Right cardiac atrium (tissue), 5 donors: ENCODE measurements around the gene SLFN12L. TPM values are rescaled to one million over a fixed set of nuclear protein-coding genes. Genes with fewer than 3 reads are reported as not detected.
"Not testable (repeated sequence)": the region's sequence is repeated elsewhere in the genome, so short reads cannot be mapped to it uniquely, and the experiment has no call there.

Experiments
- ATAC-seq, 2 donors: fragments of 200-7000 bp; cut with Tn5 transposase; one replicate each; pipeline versions ENCODE4 v1.8.0 to v1.9.1; 2020; ENCODE audit warnings: moderate library complexity in 2 of 2, mild to moderate bottlenecking in 1 of 2
- DNase-seq, 3 donors: peaks; one replicate each; pipeline ENCODE4 v3.0.0-alpha.2; 2020
- H3K27ac ChIP-seq: one replicate; pipeline ENCODE4 v1.5.1; 2013; ENCODE audit warnings: mild to moderate bottlenecking, low read length, control low read depth, moderate library complexity
- H3K27me3 ChIP-seq: one replicate; pipeline ENCODE4 v1.6.1; 2013; ENCODE audit not compliant: control insufficient read depth, insufficient read depth
- H3K4me1 ChIP-seq: one replicate; pipeline ENCODE4 v1.6.1; 2013; ENCODE audit warnings: low read length; ENCODE audit not compliant: control insufficient read depth, insufficient read depth
- H3K4me3 ChIP-seq: one replicate; pipeline ENCODE4 v1.5.1; 2013; ENCODE audit warnings: low read length, control low read depth
- H3K9me3 ChIP-seq: one replicate; pipeline ENCODE4 v1.6.1; 2013; ENCODE audit warnings: low read length; ENCODE audit not compliant: control insufficient read depth
- WGBS: extraction: QIAGEN DNeasy Blood & Tissue Kit; methylation state at CpG from one replicate; pipeline ENCODE4 v1.1.7; 2013; 5-methylcytosine and 5-hydroxymethylcytosine counted together
- intact Hi-C, 4 donors: fragments of 100-400 bp; cut with DNase I; formaldehyde crosslinking; loops; one replicate each; pipeline versions ENCODE4 v1.11.0 to v1.14.0; 2022 to 2023
- polyA plus RNA-seq: library from polyadenylated mRNA; stranded (reverse); fragments of 200-250 nt; gene quantifications from one replicate; pipeline ENCODE4 v1.2.3, GENCODE V29; 2013
- total RNA-seq, 4 donors: library from RNA; stranded (reverse); fragmentation: NEBNext Ultra II Directional; extraction: Animal tissue kit (Norgen Biotek cat#: 25700); gene quantifications; one replicate each; pipeline ENCODE4 v1.2.1, GENCODE V29; 2021
- donor health status: healthy with polysubstance abuse.
- donor health status: DM: no; HTN: yes; CAD: no.
- donor health status: DM: no; HTN: no; CAD: no.
- donor health status: DM: no; HTN: yes; CAD: no; lungs with severe emphysema.
- donor health status: DM: yes; HTN: yes; CAD: no.

Gene SLFN12L
- total and polyA plus RNA-seq, 5 donors: 0.23 to 1.0 (median 0.53) TPM

DNA sequence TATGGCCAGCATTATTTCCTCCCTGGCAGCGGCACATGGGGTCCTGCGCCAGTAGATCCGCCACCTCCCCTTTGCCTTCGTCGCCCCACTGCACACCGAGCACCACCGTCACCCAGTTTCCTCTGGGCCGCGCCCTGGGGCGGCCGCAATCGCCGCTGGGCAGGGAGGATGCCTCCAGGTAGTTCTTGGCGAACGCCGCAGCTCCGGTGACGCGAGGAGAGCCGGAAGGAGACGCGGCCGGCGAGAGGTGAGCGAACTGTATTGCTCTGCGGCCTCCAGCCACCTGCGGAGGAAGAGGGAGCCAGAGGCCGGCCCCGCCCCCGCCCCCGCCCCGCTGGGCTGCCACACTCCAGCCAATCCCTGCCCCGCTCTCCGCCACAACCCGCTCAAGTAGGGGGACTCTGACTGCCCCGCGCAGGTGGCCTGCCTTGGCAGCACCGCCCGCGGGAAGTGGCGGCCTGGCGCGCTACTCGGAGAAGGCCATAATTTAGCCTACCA, 77.1 kb downstream of the SLFN12L start:
- ATAC-seq (peak; percentile 68 to 73), DNase-seq (peak; percentile 22 to 66 (median 58))
- H3K27ac ChIP-seq: no peak overlapping the region
- H3K4me1 ChIP-seq: peaks cover 2% of the 10 kb centered on the region
- intact Hi-C loops: no loop called here
- H3K27me3 ChIP-seq: no peaks in the 10 kb centered on the region
- peak overlapping the region; percentile 34 for H3K4me3 ChIP-seq
- H3K9me3 ChIP-seq: no peaks in the 10 kb centered on the region
- 5% methylated on average over 44 of the region's 44 CpGs for WGBS

- H3K9me3 ChIP-seq, H3K4me1 ChIP-seq, H3K4me3 ChIP-seq, intact Hi-C loops, ATAC-seq, H3K27me3 ChIP-seq, DNase-seq, H3K27ac ChIP-seq: not testable (repeated sequence)
- WGBS: 73% methylated on average over 5 of the region's 5 CpGs
These were observed 83.4 kb downstream of the SLFN12L start for GRCh38 chr17:35454035-35454434.

- Histone ChIP-seq H3K4me1 (peaks cover 5% of the 10 kb centered on the region), H3K9me3 (no peaks in the 10 kb centered on the region), H3K27me3 (no peaks in the 10 kb centered on the region), H3K4me3 (no peak overlapping the region), H3K27ac (no peak overlapping the region)
- no peak for ATAC-seq
- intact Hi-C loops: no loop called here
- 51% methylated on average over 1 of the region's 1 CpG for WGBS
- no peak for DNase-seq
These were observed 84.3 kb downstream of the SLFN12L start for GRCh38 chr17:35453171-35453570.

- peaks cover 5% of the 10 kb centered on the region for H3K4me1 ChIP-seq
- peak in 1 of 2 donors; percentile 55 for ATAC-seq
- H3K27ac ChIP-seq: no peak overlapping the region
- H3K4me3 ChIP-seq: peak overlapping the region; percentile 13
- intact Hi-C loops: no loop called here
- DNase-seq: peak; percentile 29 to 65 (median 55)
- no peaks in the 10 kb centered on the region for H3K9me3 ChIP-seq
- no peaks in the 10 kb centered on the region for H3K27me3 ChIP-seq
- 20% methylated on average over 36 of the region's 36 CpGs for WGBS
These were observed 88.0 kb downstream of the SLFN12L start for GRCh38 chr17:35449371-35449931.

- Histone ChIP-seq H3K27ac (no peak overlapping the region), H3K27me3 (no peaks in the 10 kb centered on the region), H3K4me3 (peak overlapping the region; percentile 51), H3K9me3 (no peaks in the 10 kb centered on the region), H3K4me1 (peaks cover 5% of the 10 kb centered on the region)
- DNase-seq: no peak
- no peak for ATAC-seq
- 33% methylated on average over 16 of the region's 16 CpGs for WGBS
- intact Hi-C loops: no loop called here
These were observed 88.6 kb downstream of the SLFN12L start for GRCh38 chr17:35448899-35449227.

GRCh38 chr17:35448214-35448898, 89.1 kb downstream of the SLFN12L start, which contains the start of gene SLFN13:
SLFN13 (minus strand) TSS chr17:35448766; CDS start chr17:35445680, 3,086 bp downstream.
- DNase-seq (peak; percentile 86 to 93 (median 92)), ATAC-seq (peak; percentile 92 to 94)
- H3K4me3 ChIP-seq: peak within 1 kb of the TSS; percentile 51
- peak within 1 kb of the TSS; percentile 59 for H3K27ac ChIP-seq
- H3K9me3 ChIP-seq: no peaks in the 10 kb centered on the region
- peaks cover 5% of the 10 kb centered on the region for H3K4me1 ChIP-seq
- 3% methylated on average over 44 of the region's 44 CpGs for WGBS
- H3K27me3 ChIP-seq: no peaks in the 10 kb centered on the region
- intact Hi-C loops: no loop called here

- H3K9me3 ChIP-seq: no peaks in the 10 kb centered on the region
- no peak for ATAC-seq
- H3K27me3 ChIP-seq: no peaks in the 10 kb centered on the region
- intact Hi-C loops: no loop called here
- peak overlapping the region; percentile 51 for H3K4me3 ChIP-seq
- no peak for DNase-seq
- H3K27ac ChIP-seq: peak overlapping the region; percentile 59
- peaks cover 5% of the 10 kb centered on the region for H3K4me1 ChIP-seq
- 40% methylated on average over 3 of the region's 3 CpGs for WGBS
These were observed 90.0 kb downstream of the SLFN12L start for GRCh38 chr17:35447499-35447898.

DNA sequence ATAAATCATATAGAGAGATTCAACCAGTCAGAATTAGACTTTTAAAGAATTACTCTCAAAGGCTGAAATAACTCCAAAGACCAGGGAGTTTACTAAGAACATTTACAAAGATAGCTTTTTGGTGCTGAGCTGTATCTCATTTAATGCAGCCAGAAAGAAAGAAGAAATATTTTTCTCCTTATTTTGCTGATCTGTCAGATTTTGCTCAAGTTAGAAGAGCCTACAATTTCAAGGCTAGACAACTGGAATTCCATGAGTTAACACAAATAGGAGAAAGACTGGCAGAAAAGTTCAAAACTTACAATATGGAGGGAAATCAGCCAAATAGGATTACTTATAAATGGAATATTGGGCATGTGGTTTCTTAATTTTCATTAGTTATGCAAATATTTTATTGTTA, 99.0 kb downstream of the SLFN12L start:
- H3K27ac ChIP-seq: no peak overlapping the region
- no peak overlapping the region for H3K4me3 ChIP-seq
- no peak for DNase-seq
- intact Hi-C loops: loop anchor here in 1 of 4 donors (10.0 kb wide), 1 partner anchor 64 kb away; the partner anchor contains the start of gene SLFN11
- H3K4me1 ChIP-seq: no peaks in the 10 kb centered on the region
- no peak for ATAC-seq
- no peaks in the 10 kb centered on the region for H3K27me3 ChIP-seq
- no peaks in the 10 kb centered on the region for H3K9me3 ChIP-seq

- intact Hi-C loops: loop anchor here in 1 of 4 donors (10.0 kb wide), 1 partner anchor 58 kb away; the partner anchor contains the start of gene SLFN11
- no peaks in the 10 kb centered on the region for H3K9me3 ChIP-seq
- peaks cover 4% of the 10 kb centered on the region for H3K4me1 ChIP-seq
- H3K27me3 ChIP-seq: no peaks in the 10 kb centered on the region
- peak; percentile 94 for ATAC-seq
- H3K4me3 ChIP-seq: peak overlapping the region; percentile 86
- peak overlapping the region; percentile 97 for H3K27ac ChIP-seq
- DNase-seq: peak; percentile 79 to 85 (median 84)
- WGBS: 4% methylated on average over 19 of the region's 19 CpGs
These were observed 104.2 kb downstream of the SLFN12L start for GRCh38 chr17:35433075-35433894.

DNA sequence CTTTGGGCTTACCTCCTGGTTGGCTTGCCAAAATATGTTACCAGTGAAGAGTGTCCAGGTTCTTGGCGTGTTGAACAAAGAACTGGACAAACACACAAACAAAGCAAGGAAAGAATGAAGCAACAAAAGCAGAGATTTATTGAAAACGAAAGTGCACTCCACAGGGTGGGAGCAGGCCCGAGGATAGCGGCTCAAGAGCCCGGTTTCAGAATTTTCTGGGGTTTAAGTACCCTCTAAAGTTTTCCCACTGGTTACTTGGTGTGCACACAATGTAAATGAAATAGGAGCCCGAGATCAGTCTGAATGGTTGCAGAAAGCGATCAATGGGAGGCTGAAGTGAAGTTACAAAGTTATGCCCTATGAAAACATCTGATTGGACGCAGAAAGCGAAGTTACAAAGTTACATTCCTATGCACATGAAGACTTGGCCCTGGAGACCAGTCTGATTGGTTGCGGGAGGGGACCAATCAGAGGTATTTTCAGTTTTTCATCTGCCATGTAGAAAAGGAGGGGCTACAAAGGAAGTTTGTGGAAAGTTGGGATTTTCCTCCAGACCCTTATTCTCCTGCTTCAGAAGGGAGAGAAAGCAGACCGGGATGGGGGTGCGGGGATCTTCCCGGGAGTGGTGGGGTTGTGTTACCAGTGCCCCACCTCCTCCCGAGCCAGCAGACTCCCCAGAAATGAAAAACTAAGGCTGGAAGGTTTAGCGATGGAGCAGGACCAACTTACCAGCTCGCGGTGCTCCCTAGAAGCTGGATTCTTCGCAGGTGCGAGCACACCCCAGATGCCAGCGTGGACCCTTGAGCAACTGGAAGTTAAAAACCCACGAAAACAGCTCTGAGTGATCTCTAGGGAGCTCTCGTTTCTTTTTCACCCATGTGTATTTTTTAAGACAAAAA, 105.1 kb downstream of the SLFN12L start, which contains the start of gene SLFN12:
Gene SLFN12 (minus strand): TSS at position 325 of the 899 bp plus-strand sequence. CDS start 9,472 bp downstream, outside the sequence.
- H3K27me3 ChIP-seq: no peaks in the 10 kb centered on the region
- ATAC-seq (peak; percentile 93 to 95), DNase-seq (peak; percentile 62 to 76 (median 65))
- peaks cover 4% of the 10 kb centered on the region for H3K4me1 ChIP-seq
- 4% methylated on average over 22 of the region's 22 CpGs for WGBS
- H3K9me3 ChIP-seq: no peaks in the 10 kb centered on the region
- intact Hi-C loops: loop anchor here in 1 of 4 donors (10.0 kb wide), 1 partner anchor 58 kb away; the partner anchor contains the start of gene SLFN11
- peak within 1 kb of the TSS; percentile 86 for H3K4me3 ChIP-seq
- peak within 1 kb of the TSS; percentile 97 for H3K27ac ChIP-seq
